CD4-positive, alpha-beta T cell (primary cell): ENCODE measurements around the gene DDN. TPM values are rescaled to one million over a fixed set of nuclear protein-coding genes. Genes with fewer than 3 reads are reported as not detected.
A peak's percentile ranks its signal among the peaks of the same experiment; 100 is the strongest.

ENCODE experiments used
- ATAC-seq: fragments of 200-7000 bp; cut with Tn5 transposase; one replicate; pipeline ENCODE4 v1.10.0; 2022; ENCODE audit warnings: mild to moderate bottlenecking; ENCODE audit not compliant: poor library complexity
- CTCF ChIA-PET: fragments of 350-600 bp; sonication (Branson Sonifier 250); formaldehyde crosslinking; loops from one replicate; lab custom pipeline; 2021; ENCODE audit warnings: antibody characterized with exemption, inconsistent platforms; lab: Charles Lee
- POLR2A ChIA-PET: fragments of 350-600 bp; sonication (Branson Sonifier 250); formaldehyde crosslinking; loops from one replicate; lab custom pipeline; 2021; ENCODE audit warnings: antibody characterized with exemption, inconsistent platforms; lab: Charles Lee
- DNase-seq, 14 experiments: peaks; one replicate each; pipeline ENCODE4 v3.0.0-alpha.2; 2013 to 2020; ENCODE audit warnings: mixed read lengths in 2 of 14
- H3K27ac ChIP-seq, 2 donors: one replicate each; pipeline versions ENCODE4 v1.5.1 to v1.7.0; 2013; ENCODE audit warnings: low read length in 2 of 2, low read depth in 1 of 2, mild to moderate bottlenecking in 1 of 2
- H3K27me3 ChIP-seq, 2 experiments: 1 replicate in 1 of 2; 2 replicates in 1 of 2; pipeline versions ENCODE4 v1.6.1 to v1.7.0; 2013; ENCODE audit warnings: low read length in 2 of 2, control low read depth in 1 of 2, mild to moderate bottlenecking in 1 of 2, moderate library complexity in 1 of 2; ENCODE audit not compliant: insufficient read depth in 2 of 2, control insufficient read depth in 1 of 2
- H3K36me3 ChIP-seq: one replicate; pipeline ENCODE4 v1.6.1; 2013; ENCODE audit warnings: low read length, control low read depth; ENCODE audit not compliant: insufficient read depth
- H3K4me1 ChIP-seq: one replicate; pipeline ENCODE4 v1.6.1; 2013; ENCODE audit warnings: low read length, control low read depth; ENCODE audit not compliant: insufficient read depth
- H3K4me3 ChIP-seq: one replicate; pipeline ENCODE4 v1.5.1; 2013; ENCODE audit warnings: mild to moderate bottlenecking, low read length, moderate library complexity
- H3K9me3 ChIP-seq, 2 experiments: 1 replicate in 1 of 2; 2 replicates in 1 of 2; pipeline versions ENCODE4 v1.6.1 to v1.7.0; 2013; ENCODE audit warnings: low read length in 2 of 2, mild to moderate bottlenecking in 2 of 2, control low read depth in 1 of 2, moderate library complexity in 1 of 2; ENCODE audit not compliant: control insufficient read depth in 1 of 2, insufficient read depth in 1 of 2
- H3K27ac Mint-ChIP-seq: one replicate; pipeline ENCODE4 v1.8.0; 2020; ENCODE audit warnings: mixed read lengths
- H3K27me3 Mint-ChIP-seq: one replicate; pipeline ENCODE4 v1.8.0; 2021; ENCODE audit warnings: mixed read lengths
- H3K36me3 Mint-ChIP-seq: one replicate; pipeline ENCODE4 v1.8.0; 2021; ENCODE audit warnings: low read depth, mixed read lengths
- H3K4me1 Mint-ChIP-seq: one replicate; pipeline ENCODE4 v1.8.0; 2021; ENCODE audit warnings: low read depth, mixed read lengths
- H3K4me3 Mint-ChIP-seq: one replicate; pipeline ENCODE4 v1.8.0; 2020; ENCODE audit warnings: mild to moderate bottlenecking, mixed read lengths
- H3K9me3 Mint-ChIP-seq: one replicate; pipeline ENCODE4 v1.8.0; 2020; ENCODE audit warnings: mixed read lengths
- CTCF ChIP-seq: fragments of 200-600 bp; IDR thresholded peaks from one replicate; pipeline ENCODE4 v1.8.0; 2022; ENCODE audit warnings: antibody characterized with exemption, mild to moderate bottlenecking
- intact Hi-C, 2 experiments: fragments of 100-400 bp; cut with DNase I in 1 of 2; cut with micrococcal nuclease in 1 of 2; formaldehyde crosslinking; loops; one replicate each; pipeline versions ENCODE4 v1.15.1 to v1.9.0; 2023 to 2025; cut with DNase I, micrococcal nuclease
- total RNA-seq, 174 experiments: library from RNA in 2 of 174; stranded (reverse) in 2 of 174; gene quantifications; one replicate each; pipeline ENCODE4 v1.2.3 and lab custom pipeline; 2021 to 2026

DDN gene
- total RNA-seq, 2 experiments from 2014 or later = 0.30 to 0.47 TPM

- no peaks in the 10 kb centered on the region for H3K9me3 Mint-ChIP-seq
- intact Hi-C loops = loop anchor here in 1 of 2 experiments (5.0 kb wide), 1 partner anchor 84 kb away; a partner anchor contains a TSS
- DNase-seq (no peak), ATAC-seq (no peak)
- Histone ChIP-seq H3K27ac (no peak overlapping the region), H3K36me3 (no peaks in the 10 kb centered on the region), H3K27me3 (peaks cover 0 to 23% of the 10 kb centered on the region in 2 experiments), H3K4me3 (no peak overlapping the region), H3K9me3 (peaks cover 0 to 1% of the 10 kb centered on the region in 2 experiments), H3K4me1 (peaks cover 21% of the 10 kb centered on the region)
- TF ChIP-seq CTCF = no peak
- no peaks in the 10 kb centered on the region for H3K36me3 Mint-ChIP-seq
- peaks cover 55% of the 10 kb centered on the region for H3K27me3 Mint-ChIP-seq
- POLR2A ChIA-PET = no interaction called here
- H3K4me1 Mint-ChIP-seq = peaks cover 23% of the 10 kb centered on the region
- CTCF ChIA-PET = interaction anchor here (1.0 kb wide), 1 partner anchor 30 kb away, joined by 3 read pairs; no protein-coding TSS in a partner anchor
- H3K27ac Mint-ChIP-seq = no peak overlapping the region
- no peak overlapping the region for H3K4me3 Mint-ChIP-seq
These were observed 13.3 kb downstream of the DDN start for GRCh38 chr12:48985901-48986300.

GRCh38 chr12:48985475-48985897 lies 13.7 kb downstream of the DDN start:
- DNase-seq (no peak), ATAC-seq (no peak)
- POLR2A ChIA-PET = no interaction called here
- H3K4me3 Mint-ChIP-seq = no peak overlapping the region
- H3K27me3 Mint-ChIP-seq = peaks cover 51% of the 10 kb centered on the region
- Histone ChIP-seq H3K4me1 (peaks cover 25% of the 10 kb centered on the region), H3K9me3 (peaks cover 0 to 3% of the 10 kb centered on the region in 2 experiments), H3K27ac (no peak overlapping the region), H3K4me3 (no peak overlapping the region), H3K27me3 (peaks cover 0 to 23% of the 10 kb centered on the region in 2 experiments), H3K36me3 (no peaks in the 10 kb centered on the region)
- CTCF ChIA-PET = interaction anchor here (1.0 kb wide), 1 partner anchor 30 kb away, joined by 3 read pairs; no protein-coding TSS in a partner anchor
- H3K4me1 Mint-ChIP-seq = peaks cover 27% of the 10 kb centered on the region
- TF ChIP-seq CTCF = no peak
- H3K9me3 Mint-ChIP-seq = no peaks in the 10 kb centered on the region
- no peaks in the 10 kb centered on the region for H3K36me3 Mint-ChIP-seq
- intact Hi-C loops = loop anchor here in 1 of 2 experiments (5.0 kb wide), 1 partner anchor 83 kb away; a partner anchor contains a TSS
- H3K27ac Mint-ChIP-seq = no peak overlapping the region

GRCh38 chr12:48982397-48983080 lies 16.6 kb downstream of the DDN start:
- H3K27me3 ChIP-seq = peaks cover 10 to 26% of the 10 kb centered on the region in 2 experiments

More at GRCh38 chr12:48982397-48983080, 16.6 kb downstream of the DDN start:
- H3K36me3 ChIP-seq = no peaks in the 10 kb centered on the region
- intact Hi-C loops = no loop called here
- peaks cover 0 to 3% of the 10 kb centered on the region in 2 experiments for H3K9me3 ChIP-seq
- ATAC-seq (no peak), DNase-seq (no peak)
- H3K27ac ChIP-seq = no peak overlapping the region
- Mint-ChIP-seq H3K27ac (peak overlapping the region; percentile 82), H3K9me3 (no peaks in the 10 kb centered on the region), H3K27me3 (peaks cover 42% of the 10 kb centered on the region), H3K4me1 (peaks cover 45% of the 10 kb centered on the region), H3K36me3 (no peaks in the 10 kb centered on the region), H3K4me3 (peak overlapping the region; percentile 72)
- TF ChIP-seq CTCF = no peak
- H3K4me1 ChIP-seq = peaks cover 48% of the 10 kb centered on the region
- no peak overlapping the region for H3K4me3 ChIP-seq
- CTCF ChIA-PET = interaction anchor here (0.6 to 2.1 kb wide), 5 partner anchors 10 to 1770 kb away, joined by 3 to 10 read pairs (median 4); a partner anchor contains a TSS
- POLR2A ChIA-PET = interaction anchor here (0.8 to 5.4 kb wide), 4 partner anchors 10 to 130 kb away, joined by 3 to 38 read pairs (median 6); partner anchors contain the start of genes DDX23 and FKBP11
